H9 (cell line): ENCODE measurements around the gene LHFPL2. TPM values are rescaled to one million over a fixed set of nuclear protein-coding genes. Genes with fewer than 3 reads are reported as not detected.

Experiments
- DNase-seq: peaks from one replicate; pipeline ENCODE4 v3.0.0-alpha.2; 2017
- H2AFZ ChIP-seq: one replicate; pipeline ENCODE4 v1.6.1; 2013; ENCODE audit warnings: mild to moderate bottlenecking, low read length, control low read depth, moderate library complexity
- H2AK5ac ChIP-seq: 2 replicates; pipeline ENCODE4 v1.6.1; 2013; ENCODE audit warnings: low read length, control low read depth, mixed read lengths; ENCODE audit not compliant: insufficient read length
- H2BK120ac ChIP-seq: one replicate; pipeline ENCODE4 v1.6.1; 2013; ENCODE audit warnings: low read depth, mild to moderate bottlenecking, low read length, control low read depth, inconsistent platforms; ENCODE audit not compliant: poor library complexity, severe bottlenecking
- H2BK12ac ChIP-seq: 2 replicates; pipeline ENCODE4 v1.6.1; 2013; ENCODE audit warnings: low read length, control low read depth, mixed read lengths, low read depth; ENCODE audit not compliant: insufficient read length
- H2BK15ac ChIP-seq: 2 replicates; pipeline ENCODE4 v1.6.1; 2013; ENCODE audit warnings: low read depth, low read length, control low read depth
- H2BK20ac ChIP-seq: one replicate; pipeline ENCODE4 v1.6.1; 2013; ENCODE audit warnings: low read depth, mild to moderate bottlenecking, low read length, control low read depth, inconsistent platforms; ENCODE audit not compliant: poor library complexity, severe bottlenecking
- H2BK5ac ChIP-seq: 2 replicates; pipeline ENCODE4 v1.6.1; 2013; ENCODE audit warnings: low read length, control low read depth, mixed read lengths; ENCODE audit not compliant: insufficient read length
- H3K14ac ChIP-seq: 2 replicates; pipeline ENCODE4 v1.6.1; 2013; ENCODE audit warnings: low read length, control low read depth; ENCODE audit not compliant: insufficient read depth
- H3K18ac ChIP-seq: 2 replicates; pipeline ENCODE4 v1.6.1; 2013; ENCODE audit warnings: low read depth, mild to moderate bottlenecking, mixed read lengths, low read length, control low read depth; ENCODE audit not compliant: insufficient read length
- H3K23ac ChIP-seq: 2 replicates; pipeline ENCODE4 v1.6.1; 2013; ENCODE audit warnings: low read length, control low read depth, mixed read lengths, low read depth; ENCODE audit not compliant: insufficient read length
- H3K23me2 ChIP-seq: 2 replicates; pipeline ENCODE4 v1.6.1; 2013; ENCODE audit warnings: low read depth, mild to moderate bottlenecking, mixed read lengths, low read length, control low read depth; ENCODE audit not compliant: insufficient read length, poor library complexity, severe bottlenecking
- H3K27ac ChIP-seq: 2 replicates; pipeline ENCODE4 v1.5.1; 2013; ENCODE audit warnings: low read length, control low read depth, mixed read lengths, low read depth; ENCODE audit not compliant: insufficient read length
- H3K27me3 ChIP-seq: 2 replicates; pipeline ENCODE4 v1.6.1; 2013; ENCODE audit warnings: low read length, control low read depth, inconsistent platforms; ENCODE audit not compliant: insufficient read depth
- H3K4ac ChIP-seq: 2 replicates; pipeline ENCODE4 v1.6.1; 2013; ENCODE audit warnings: low read depth, mild to moderate bottlenecking, control low read depth, inconsistent platforms, low read length, moderate library complexity
- H3K4me1 ChIP-seq: 2 replicates; pipeline ENCODE4 v1.6.1; 2013; ENCODE audit warnings: low read length, control low read depth, inconsistent platforms; ENCODE audit not compliant: insufficient read depth
- H3K4me2 ChIP-seq: 2 replicates; pipeline ENCODE4 v1.6.1; 2013; ENCODE audit warnings: low read length, control low read depth, mixed read lengths; ENCODE audit not compliant: insufficient read length, insufficient read depth
- H3K56ac ChIP-seq: 2 replicates; pipeline ENCODE4 v1.6.1; 2013; ENCODE audit warnings: low read depth, mild to moderate bottlenecking, mixed read lengths, low read length, control low read depth; ENCODE audit not compliant: insufficient read length
- H3K79me1 ChIP-seq: 2 replicates; pipeline ENCODE4 v1.6.1; 2013; ENCODE audit warnings: low read depth, mild to moderate bottlenecking, moderate library complexity, low read length, control low read depth, inconsistent platforms; ENCODE audit not compliant: insufficient read depth, poor library complexity, severe bottlenecking
- H3K79me2 ChIP-seq: 2 replicates; pipeline ENCODE4 v1.6.1; 2013; ENCODE audit warnings: low read length, control low read depth, inconsistent platforms; ENCODE audit not compliant: insufficient read depth
- H3K9ac ChIP-seq: 2 replicates; pipeline ENCODE4 v1.6.1; 2013; ENCODE audit warnings: low read length, control low read depth, mixed read lengths; ENCODE audit not compliant: insufficient read length; ENCODE audit errors: extremely low read depth
- H3K9me3 ChIP-seq: one replicate; pipeline ENCODE4 v1.6.1; 2013; ENCODE audit warnings: low read depth, low read length, inconsistent platforms; ENCODE audit not compliant: control insufficient read depth
- H3T11ph ChIP-seq: one replicate; pipeline ENCODE4 v1.6.1; 2013; ENCODE audit warnings: mild to moderate bottlenecking, low read length, control low read depth, inconsistent platforms
- H4K20me1 ChIP-seq: one replicate; pipeline ENCODE4 v1.6.1; 2013; ENCODE audit not compliant: control insufficient read depth, insufficient read length, insufficient read depth
- H4K5ac ChIP-seq: 2 replicates; pipeline ENCODE4 v1.6.1; 2013; ENCODE audit warnings: low read depth, mild to moderate bottlenecking, mixed read lengths, low read length, control low read depth; ENCODE audit not compliant: insufficient read length
- H4K8ac ChIP-seq: replicated peaks from 2 replicates; pipeline ENCODE4 v1.6.1; 2013; ENCODE audit warnings: low read length, control low read depth, mixed read lengths, low read depth; ENCODE audit not compliant: insufficient read length
- H4K91ac ChIP-seq: 2 replicates; pipeline ENCODE4 v1.6.1; 2013; ENCODE audit warnings: low read depth, mild to moderate bottlenecking, moderate library complexity, mixed read lengths, low read length, control low read depth; ENCODE audit not compliant: insufficient read length
- H3K27ac Mint-ChIP-seq, 3 experiments: 2 replicates in 2 of 3; 3 replicates in 1 of 3; pipeline ENCODE4 v1.8.0; 2020 to 2021; ENCODE audit warnings: mixed read lengths in 3 of 3, mild to moderate bottlenecking in 1 of 3, moderate library complexity in 1 of 3
- H3K27me3 Mint-ChIP-seq: 2 replicates; pipeline ENCODE4 v1.8.0; 2021; ENCODE audit warnings: low read depth, mild to moderate bottlenecking, moderate library complexity, mixed read lengths
- H3K36me3 Mint-ChIP-seq, 3 experiments: 2 replicates in 2 of 3; 3 replicates in 1 of 3; pipeline ENCODE4 v1.8.0; 2020 to 2021; ENCODE audit warnings: low read depth in 3 of 3, mixed read lengths in 3 of 3; ENCODE audit not compliant: insufficient read depth in 1 of 3
- H3K4me1 Mint-ChIP-seq, 2 experiments: 2 replicates each; pipeline ENCODE4 v1.8.0; 2020; ENCODE audit warnings: mixed read lengths in 2 of 2
- H3K4me3 Mint-ChIP-seq, 2 experiments: 2 replicates in 1 of 2; 3 replicates in 1 of 2; pipeline ENCODE4 v1.8.0; 2020 to 2021; ENCODE audit warnings: mild to moderate bottlenecking in 2 of 2, mixed read lengths in 2 of 2, moderate library complexity in 1 of 2
- H3K9me3 Mint-ChIP-seq, 2 experiments: 2 replicates in 1 of 2; 3 replicates in 1 of 2; pipeline ENCODE4 v1.8.0; 2020; ENCODE audit warnings: mild to moderate bottlenecking in 2 of 2, mixed read lengths in 2 of 2, moderate library complexity in 1 of 2
- WGBS: extraction: QIAGEN DNeasy Blood & Tissue Kit; methylation state at CpG from one replicate; pipeline ENCODE4 v1.1.7; 2013; ENCODE audit warnings: missing lambda C conversion rate, low lambda C conversion rate, mixed read lengths; ENCODE audit not compliant: insufficient read length; ENCODE audit errors: extremely low coverage; 5-methylcytosine and 5-hydroxymethylcytosine counted together
- total RNA-seq: library from RNA; stranded (reverse); gene quantifications from 2 replicates; pipeline ENCODE4 v1.2.1, GENCODE V29; 2021
- TF ChIP-seq, protein P1 (sequence below): fragments of 200-600 bp; sonication (generic); conservative IDR thresholded peaks from 3 replicates; pipeline ENCODE4 v1.8.0; 2021; ENCODE audit warnings: antibody characterized with exemption, mild to moderate bottlenecking

The LHFPL2 gene
- total RNA-seq, 1 experiment from 2014 or later, result 26.3 TPM

DNA sequence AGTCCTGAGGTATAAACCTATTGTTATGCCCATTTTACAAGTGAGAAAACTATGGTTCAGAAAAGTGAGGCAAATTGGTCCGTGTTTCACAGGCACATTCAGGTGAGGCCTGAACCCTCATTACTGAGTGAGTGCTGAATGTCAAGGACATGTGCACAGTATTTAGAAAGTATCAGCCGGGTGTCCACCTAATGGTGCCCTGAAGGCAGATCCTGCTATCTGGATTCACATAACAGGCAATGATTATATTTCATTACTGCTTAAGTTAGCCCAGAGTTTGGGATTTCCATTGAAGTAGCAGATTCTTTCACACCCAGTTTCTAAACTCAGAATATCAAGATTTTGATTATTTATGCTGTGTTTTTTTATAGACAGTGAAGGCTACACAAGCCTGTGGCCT lies 142.7 kb downstream of the LHFPL2 start:
- Histone ChIP-seq H3T11ph (no peak overlapping the region), H3K56ac (no peak overlapping the region), H3K27me3 (no peaks in the 10 kb centered on the region), H4K5ac (no peak overlapping the region), H4K91ac (no peak overlapping the region), H3K27ac (no peak overlapping the region), H2AK5ac (no peak overlapping the region), H2BK5ac (no peak overlapping the region), H2BK12ac (no peak overlapping the region), H4K8ac (no peak overlapping the region), H2BK120ac (no peak overlapping the region), H3K9me3 (no peaks in the 10 kb centered on the region), H3K14ac (no peak overlapping the region), H2AFZ (no peak overlapping the region), H3K23me2 (no peaks in the 10 kb centered on the region), H2BK15ac (no peak overlapping the region), H3K18ac (no peak overlapping the region), H3K4me2 (no peak overlapping the region), H3K79me1 (no peaks in the 10 kb centered on the region), H3K4ac (no peak overlapping the region), H3K23ac (no peak overlapping the region), H3K79me2 (no peaks in the 10 kb centered on the region; the same call in 1 of the 2 replicates), H3K4me1 (peaks cover 6% of the 10 kb centered on the region; the same call in 1 of the 2 replicates), H4K20me1 (no peaks in the 10 kb centered on the region), H2BK20ac (no peak overlapping the region), H3K9ac (no peak overlapping the region)
- H3K4me3 Mint-ChIP-seq, result no peak overlapping the region
- no peaks in the 10 kb centered on the region for H3K9me3 Mint-ChIP-seq
- H3K4me1 Mint-ChIP-seq, result peaks cover 45 to 51% of the 10 kb centered on the region in 2 experiments
- no CpG with 5 or more reads among the region's 2 CpGs for WGBS
- no peak for DNase-seq
- H3K27me3 Mint-ChIP-seq, result peaks cover 2% of the 10 kb centered on the region; the same call in 1 of the 2 replicates
- peaks cover 0 to 14% (median 2%) of the 10 kb centered on the region in 3 experiments; a peak in 4 of 7 replicates for H3K36me3 Mint-ChIP-seq
- TF ChIP-seq, protein P1, sequence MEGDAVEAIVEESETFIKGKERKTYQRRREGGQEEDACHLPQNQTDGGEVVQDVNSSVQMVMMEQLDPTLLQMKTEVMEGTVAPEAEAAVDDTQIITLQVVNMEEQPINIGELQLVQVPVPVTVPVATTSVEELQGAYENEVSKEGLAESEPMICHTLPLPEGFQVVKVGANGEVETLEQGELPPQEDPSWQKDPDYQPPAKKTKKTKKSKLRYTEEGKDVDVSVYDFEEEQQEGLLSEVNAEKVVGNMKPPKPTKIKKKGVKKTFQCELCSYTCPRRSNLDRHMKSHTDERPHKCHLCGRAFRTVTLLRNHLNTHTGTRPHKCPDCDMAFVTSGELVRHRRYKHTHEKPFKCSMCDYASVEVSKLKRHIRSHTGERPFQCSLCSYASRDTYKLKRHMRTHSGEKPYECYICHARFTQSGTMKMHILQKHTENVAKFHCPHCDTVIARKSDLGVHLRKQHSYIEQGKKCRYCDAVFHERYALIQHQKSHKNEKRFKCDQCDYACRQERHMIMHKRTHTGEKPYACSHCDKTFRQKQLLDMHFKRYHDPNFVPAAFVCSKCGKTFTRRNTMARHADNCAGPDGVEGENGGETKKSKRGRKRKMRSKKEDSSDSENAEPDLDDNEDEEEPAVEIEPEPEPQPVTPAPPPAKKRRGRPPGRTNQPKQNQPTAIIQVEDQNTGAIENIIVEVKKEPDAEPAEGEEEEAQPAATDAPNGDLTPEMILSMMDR, result no peak
- H3K27ac Mint-ChIP-seq, result peak overlapping the region in 1 of 3 experiments; percentile 53; a peak in 1 of 7 replicates
